ENCODE results near the gene CRAMP1.

- no peak for TF ChIP-seq POLR2A (IDR thresholded peaks at IDR 0.05; ENCODE audit: low read depth)
- TF ChIP-seq POLR2AphosphoS5 (IDR thresholded peaks at IDR 0.05) = peak; percentile 50 to 74
- TF ChIP-seq CTCF (IDR thresholded peaks at IDR 0.05) = no peak
- no peak for TF ChIP-seq EP300 (IDR thresholded peaks at IDR 0.05)
These were observed 1.9 kb upstream of the CRAMP1 start for GRCh38 chr16:1610071-1610898.
